Measurements from ENCODE around the gene DNAJC16. TPM values are rescaled to one million over a fixed set of nuclear protein-coding genes. Genes with fewer than 3 reads are reported as not detected.

Gene DNAJC16
- total and polyA plus RNA-seq, 9 of the 15 experiments (the other 6 are each of a cell fraction or from before 2014, with no cell fraction given) = 6.9 to 16.8 (median 12.8) TPM

GRCh38 chr1:15501208-15502032, 25.2 kb upstream of the DNAJC16 start:
- 46% methylated on average over 17 of the region's 17 CpGs for WGBS (ENCODE audit: insufficient coverage, low coverage, missing lambda C conversion rate)
- TF ChIP-seq RAD51 (IDR thresholded peaks at IDR 0.05; ENCODE audit: borderline replicate concordance, low read depth) (no peak), SIX5 (IDR thresholded peaks at IDR 0.05; ENCODE audit: borderline replicate concordance in 1 of 2, insufficient read depth in 1 of 2, low read depth in 1 of 2, low read length in 2 of 2) (no peak), FOXK2 (conservative IDR thresholded peaks at IDR 0.05 in 1 of 2, IDR thresholded peaks at IDR 0.05 in 1 of 2; ENCODE audit: low read depth in 2 of 2) (peak in 1 of 2 experiments; percentile 69; a peak in 2 of 4 replicates), RAD21 (CRISPR knock-in tag; conservative IDR thresholded peaks at IDR 0.05 in 1 of 2, IDR thresholded peaks at IDR 0.05 in 1 of 2) (peak; percentile 77 to 84), MITF (IDR thresholded peaks at IDR 0.05) (no peak), ZNF75A (CRISPR knock-in tag; IDR thresholded peaks at IDR 0.05) (no peak), CBX5 (IDR thresholded peaks at IDR 0.05; ENCODE audit: borderline replicate concordance, low read depth) (no peak), ELK3 (CRISPR knock-in tag; IDR thresholded peaks at IDR 0.05) (no peak)

More at GRCh38 chr1:15501208-15502032, 25.2 kb upstream of the DNAJC16 start:
- H3K4me2 ChIP-seq (ENCODE audit: insufficient read depth, low read length) = no peak overlapping the region
- in situ Hi-C loops (cut with MboI) = no loop called here
- H3K9me3 ChIP-seq (replicated peaks; ENCODE audit: control insufficient read depth, insufficient read depth, low read depth, low read length) = no peaks in the 10 kb centered on the region
- DNase-seq (ENCODE audit: extremely low read depth in 1 of 4, low spot score in 3 of 4) = peak; percentile 80 to 84 (median 82)
- intact Hi-C loops (cut with micrococcal nuclease) = loop anchor here (5.0 kb wide), 1 partner anchor 179 kb away; no protein-coding TSS in a partner anchor
- no peak overlapping the region for H2AFZ ChIP-seq (ENCODE audit: low read depth, low read length)
- no peak overlapping the region for H3K27ac ChIP-seq (ENCODE audit: extremely low read depth, low read depth, low read length)
- no peaks in the 10 kb centered on the region for H3K27me3 ChIP-seq (ENCODE audit: control insufficient read depth in 2 of 2, insufficient read depth in 2 of 2, low read length in 2 of 2)
- peak; percentile 93 for FAIRE-seq
- peaks cover 44% of the 10 kb centered on the region for H3K36me3 ChIP-seq (ENCODE audit: control insufficient read depth, insufficient read depth, low read length)
- no peaks in the 10 kb centered on the region for H3K79me2 ChIP-seq (ENCODE audit: control insufficient read depth, insufficient read depth, low read length)
- H4K20me1 ChIP-seq (replicated peaks; ENCODE audit: control insufficient read depth, insufficient read depth, low read length) = no peaks in the 10 kb centered on the region
- H3K4me3 ChIP-seq = no peak overlapping the region
- no peaks in the 10 kb centered on the region for H3K4me1 ChIP-seq (replicated peaks in 1 of 2; ENCODE audit: control insufficient read depth in 2 of 2, insufficient read depth in 2 of 2, low read length in 2 of 2)
- peak; percentile 98 for ATAC-seq
- H3K9me1 ChIP-seq (ENCODE audit: control insufficient read depth, insufficient read depth, low read length) = no peaks in the 10 kb centered on the region
- H3K9ac ChIP-seq (ENCODE audit: insufficient read depth in 1 of 2, low read depth in 2 of 2, low read length in 2 of 2) = no peak overlapping the region
- no TSS peak for BruUV-seq (replicated peaks)
- POLR2A ChIA-PET = interaction anchor here (0.6 to 0.9 kb wide), 4 partner anchors 11 to 236 kb away, joined by 3 read pairs; no protein-coding TSS in a partner anchor
- CTCF ChIA-PET (ENCODE audit: low intra/inter-chr PET ratio) = interaction anchor here (0.5 to 2.6 kb wide), 6 partner anchors 68 to 373 kb away, joined by 3 to 8 read pairs (median 3); no protein-coding TSS in a partner anchor

Data from K562 (cell line).